ENCODE data around the gene GPR45.

DNA sequence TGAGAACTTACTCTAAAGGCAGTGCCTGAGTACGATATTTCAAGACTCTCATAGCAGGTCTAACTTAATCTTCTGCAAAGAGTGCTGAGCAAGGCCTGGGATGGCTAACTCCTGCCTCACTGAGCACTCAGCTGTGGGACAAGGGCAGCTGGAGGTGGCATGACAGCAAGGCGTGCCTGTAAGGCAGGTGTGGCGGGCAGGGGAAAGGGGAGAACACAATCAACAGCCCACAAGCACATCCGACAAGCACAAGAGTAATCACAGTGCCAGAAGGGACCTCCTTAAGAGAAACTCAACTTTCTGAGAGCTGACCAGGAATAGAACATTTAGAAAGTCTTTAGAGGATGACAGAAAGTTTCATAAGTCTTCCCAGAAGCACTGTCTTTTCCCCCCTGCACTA, 42.0 kb downstream of the GPR45 start:
- TF ChIP-seq, protein P1, sequence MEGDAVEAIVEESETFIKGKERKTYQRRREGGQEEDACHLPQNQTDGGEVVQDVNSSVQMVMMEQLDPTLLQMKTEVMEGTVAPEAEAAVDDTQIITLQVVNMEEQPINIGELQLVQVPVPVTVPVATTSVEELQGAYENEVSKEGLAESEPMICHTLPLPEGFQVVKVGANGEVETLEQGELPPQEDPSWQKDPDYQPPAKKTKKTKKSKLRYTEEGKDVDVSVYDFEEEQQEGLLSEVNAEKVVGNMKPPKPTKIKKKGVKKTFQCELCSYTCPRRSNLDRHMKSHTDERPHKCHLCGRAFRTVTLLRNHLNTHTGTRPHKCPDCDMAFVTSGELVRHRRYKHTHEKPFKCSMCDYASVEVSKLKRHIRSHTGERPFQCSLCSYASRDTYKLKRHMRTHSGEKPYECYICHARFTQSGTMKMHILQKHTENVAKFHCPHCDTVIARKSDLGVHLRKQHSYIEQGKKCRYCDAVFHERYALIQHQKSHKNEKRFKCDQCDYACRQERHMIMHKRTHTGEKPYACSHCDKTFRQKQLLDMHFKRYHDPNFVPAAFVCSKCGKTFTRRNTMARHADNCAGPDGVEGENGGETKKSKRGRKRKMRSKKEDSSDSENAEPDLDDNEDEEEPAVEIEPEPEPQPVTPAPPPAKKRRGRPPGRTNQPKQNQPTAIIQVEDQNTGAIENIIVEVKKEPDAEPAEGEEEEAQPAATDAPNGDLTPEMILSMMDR (IDR thresholded peaks at IDR 0.05 in 2 of 3, conservative IDR thresholded peaks at IDR 0.05 in 1 of 3; ENCODE audit: control insufficient read depth in 2 of 3, extremely low read depth in 1 of 3, insufficient read depth in 1 of 3, low read depth in 3 of 3, low read length in 3 of 3): no peak
- TF ChIP-seq, protein P2, sequence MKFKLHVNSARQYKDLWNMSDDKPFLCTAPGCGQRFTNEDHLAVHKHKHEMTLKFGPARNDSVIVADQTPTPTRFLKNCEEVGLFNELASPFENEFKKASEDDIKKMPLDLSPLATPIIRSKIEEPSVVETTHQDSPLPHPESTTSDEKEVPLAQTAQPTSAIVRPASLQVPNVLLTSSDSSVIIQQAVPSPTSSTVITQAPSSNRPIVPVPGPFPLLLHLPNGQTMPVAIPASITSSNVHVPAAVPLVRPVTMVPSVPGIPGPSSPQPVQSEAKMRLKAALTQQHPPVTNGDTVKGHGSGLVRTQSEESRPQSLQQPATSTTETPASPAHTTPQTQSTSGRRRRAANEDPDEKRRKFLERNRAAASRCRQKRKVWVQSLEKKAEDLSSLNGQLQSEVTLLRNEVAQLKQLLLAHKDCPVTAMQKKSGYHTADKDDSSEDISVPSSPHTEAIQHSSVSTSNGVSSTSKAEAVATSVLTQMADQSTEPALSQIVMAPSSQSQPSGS (IDR thresholded peaks at IDR 0.05; ENCODE audit: low read length): no peak
- no peak for TF ChIP-seq TAF1 (IDR thresholded peaks at IDR 0.05; ENCODE audit: borderline replicate concordance, low read depth, low read length)
- TF ChIP-seq, protein P3, sequence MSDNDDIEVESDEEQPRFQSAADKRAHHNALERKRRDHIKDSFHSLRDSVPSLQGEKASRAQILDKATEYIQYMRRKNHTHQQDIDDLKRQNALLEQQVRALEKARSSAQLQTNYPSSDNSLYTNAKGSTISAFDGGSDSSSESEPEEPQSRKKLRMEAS (IDR thresholded peaks at IDR 0.05; ENCODE audit: low read depth, low read length): no peak
- TF ChIP-seq RCOR1 (conservative IDR thresholded peaks at IDR 0.05; ENCODE audit: low read depth, low read length): no peak
- TF ChIP-seq, protein P4, sequence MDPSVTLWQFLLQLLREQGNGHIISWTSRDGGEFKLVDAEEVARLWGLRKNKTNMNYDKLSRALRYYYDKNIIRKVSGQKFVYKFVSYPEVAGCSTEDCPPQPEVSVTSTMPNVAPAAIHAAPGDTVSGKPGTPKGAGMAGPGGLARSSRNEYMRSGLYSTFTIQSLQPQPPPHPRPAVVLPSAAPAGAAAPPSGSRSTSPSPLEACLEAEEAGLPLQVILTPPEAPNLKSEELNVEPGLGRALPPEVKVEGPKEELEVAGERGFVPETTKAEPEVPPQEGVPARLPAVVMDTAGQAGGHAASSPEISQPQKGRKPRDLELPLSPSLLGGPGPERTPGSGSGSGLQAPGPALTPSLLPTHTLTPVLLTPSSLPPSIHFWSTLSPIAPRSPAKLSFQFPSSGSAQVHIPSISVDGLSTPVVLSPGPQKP (IDR thresholded peaks at IDR 0.05; ENCODE audit: low read depth, low read length): no peak

All from GM12878 (cell line).